ENCODE measurements around the gene ATXN7L2.

Gene ATXN7L2

DNA sequence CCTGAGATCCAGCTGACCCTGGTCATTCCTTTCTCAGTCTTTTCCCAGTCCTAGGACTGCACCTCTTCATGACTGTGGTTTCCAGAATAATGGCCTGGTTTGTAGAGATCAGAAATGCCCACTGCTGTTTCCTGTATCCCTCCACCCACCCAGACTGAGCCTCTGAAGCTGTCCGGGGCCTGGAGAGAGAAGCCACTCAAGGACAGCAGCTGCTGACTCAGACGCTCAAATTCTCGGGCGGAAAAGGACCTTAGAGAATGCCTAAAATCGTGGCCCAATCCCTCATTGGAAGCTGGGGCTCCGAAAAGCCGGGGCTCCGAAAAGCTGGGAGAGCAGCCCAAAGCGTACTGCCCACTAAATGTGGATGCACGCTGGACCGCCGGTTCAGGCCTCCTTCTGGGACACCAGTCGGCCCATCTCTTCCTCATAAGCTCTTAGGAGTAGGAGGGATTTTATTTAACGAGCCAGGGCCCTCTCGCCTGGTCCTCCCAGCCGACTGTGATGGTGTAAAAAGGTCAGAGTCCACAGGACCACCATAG, 48.2 kb downstream of the ATXN7L2 start:
- peak overlapping the region; percentile 84 for H3K27ac Mint-ChIP-seq
- H3K4me3 Mint-ChIP-seq = peak overlapping the region; percentile 66
- DNase-seq (ENCODE audit: low spot score) = no peak
- H3K27me3 Mint-ChIP-seq (ENCODE audit: low read depth) = no peaks in the 10 kb centered on the region
- H3K36me3 Mint-ChIP-seq (ENCODE audit: low read depth) = no peaks in the 10 kb centered on the region
- H3K4me1 Mint-ChIP-seq (ENCODE audit: low read depth) = peaks cover 19% of the 10 kb centered on the region
- no peaks in the 10 kb centered on the region for H3K9me3 Mint-ChIP-seq

- no peaks in the 10 kb centered on the region for H3K36me3 Mint-ChIP-seq (ENCODE audit: low read depth)
- H3K27ac Mint-ChIP-seq = peak overlapping the region; percentile 84
- no peaks in the 10 kb centered on the region for H3K27me3 Mint-ChIP-seq (ENCODE audit: low read depth)
- H3K9me3 Mint-ChIP-seq = no peaks in the 10 kb centered on the region
- peak; percentile 82 for DNase-seq (ENCODE audit: low spot score)
- peaks cover 19% of the 10 kb centered on the region for H3K4me1 Mint-ChIP-seq (ENCODE audit: low read depth)
- peak overlapping the region; percentile 66 for H3K4me3 Mint-ChIP-seq
These were observed 48.8 kb downstream of the ATXN7L2 start for GRCh38 chr1:109532365-109533136.

DNA sequence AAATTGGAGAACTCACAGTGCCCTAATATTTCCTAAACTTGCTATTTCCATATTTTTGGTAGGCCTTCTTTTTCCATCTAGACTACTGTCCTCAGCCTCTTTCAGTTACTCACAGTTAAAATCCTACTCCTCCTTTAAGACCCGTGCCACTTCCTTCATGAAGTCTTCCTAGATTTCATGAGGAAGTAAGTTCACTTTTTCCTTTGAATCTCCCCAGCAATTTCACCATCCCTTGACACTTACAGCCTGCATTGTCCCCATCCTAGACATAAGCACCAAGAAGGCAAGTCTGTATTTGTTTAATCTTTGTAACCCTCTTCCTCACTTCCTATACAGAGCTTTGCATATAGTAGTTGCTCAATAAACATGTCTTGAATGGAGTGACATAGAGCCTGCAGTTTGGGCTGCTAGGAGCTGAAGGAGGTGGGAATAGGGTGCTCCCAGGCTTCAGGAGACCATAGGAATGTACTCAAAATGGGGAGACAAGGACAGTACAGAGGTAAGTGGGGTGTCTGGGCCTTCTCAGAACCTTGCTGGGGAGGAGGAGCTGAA, 50.7 kb downstream of the ATXN7L2 start:
- Mint-ChIP-seq H3K36me3 (ENCODE audit: low read depth) (no peaks in the 10 kb centered on the region), H3K27me3 (ENCODE audit: low read depth) (no peaks in the 10 kb centered on the region), H3K4me1 (ENCODE audit: low read depth) (peaks cover 19% of the 10 kb centered on the region), H3K4me3 (no peak overlapping the region), H3K9me3 (no peaks in the 10 kb centered on the region), H3K27ac (no peak overlapping the region)
- DNase-seq (ENCODE audit: low spot score) = no peak

- H3K4me1 Mint-ChIP-seq (ENCODE audit: low read depth) = peaks cover 19% of the 10 kb centered on the region
- H3K36me3 Mint-ChIP-seq (ENCODE audit: low read depth) = no peaks in the 10 kb centered on the region
- no peak overlapping the region for H3K27ac Mint-ChIP-seq
- no peak for DNase-seq (ENCODE audit: low spot score)
- H3K4me3 Mint-ChIP-seq = no peak overlapping the region
- no peaks in the 10 kb centered on the region for H3K9me3 Mint-ChIP-seq
- no peaks in the 10 kb centered on the region for H3K27me3 Mint-ChIP-seq (ENCODE audit: low read depth)
These were observed 51.8 kb downstream of the ATXN7L2 start for GRCh38 chr1:109535481-109535880.

GRCh38 chr1:109535971-109536491, 52.3 kb downstream of the ATXN7L2 start:
- no peaks in the 10 kb centered on the region for H3K9me3 Mint-ChIP-seq
- no peak overlapping the region for H3K4me3 Mint-ChIP-seq
- no peak overlapping the region for H3K27ac Mint-ChIP-seq
- DNase-seq (ENCODE audit: low spot score) = no peak
- no peaks in the 10 kb centered on the region for H3K36me3 Mint-ChIP-seq (ENCODE audit: low read depth)
- no peaks in the 10 kb centered on the region for H3K27me3 Mint-ChIP-seq (ENCODE audit: low read depth)
- H3K4me1 Mint-ChIP-seq (ENCODE audit: low read depth) = peaks cover 15% of the 10 kb centered on the region

- Mint-ChIP-seq H3K9me3 (no peaks in the 10 kb centered on the region), H3K27me3 (ENCODE audit: low read depth) (no peaks in the 10 kb centered on the region), H3K4me1 (ENCODE audit: low read depth) (peaks cover 4% of the 10 kb centered on the region), H3K36me3 (ENCODE audit: low read depth) (no peaks in the 10 kb centered on the region), H3K27ac (no peak overlapping the region), H3K4me3 (no peak overlapping the region)
- no peak for DNase-seq (ENCODE audit: low spot score)
These were observed 53.9 kb downstream of the ATXN7L2 start for GRCh38 chr1:109537450-109538178.

- Mint-ChIP-seq H3K4me3 (no peak overlapping the region), H3K36me3 (ENCODE audit: low read depth) (no peaks in the 10 kb centered on the region), H3K27ac (no peak overlapping the region), H3K27me3 (ENCODE audit: low read depth) (no peaks in the 10 kb centered on the region), H3K9me3 (no peaks in the 10 kb centered on the region), H3K4me1 (ENCODE audit: low read depth) (no peaks in the 10 kb centered on the region)
- DNase-seq (ENCODE audit: low spot score) = no peak
These were observed 55.3 kb downstream of the ATXN7L2 start for GRCh38 chr1:109538827-109539555.

GRCh38 chr1:109539676-109540075, 56.0 kb downstream of the ATXN7L2 start, which contains the start of gene GPR61:
TSS of gene GPR61 (plus strand) at chr1:109539872. CDS start at chr1:109543023, 3,151 bp downstream.
- Mint-ChIP-seq H3K9me3 (no peaks in the 10 kb centered on the region), H3K27me3 (ENCODE audit: low read depth) (no peaks in the 10 kb centered on the region), H3K36me3 (ENCODE audit: low read depth) (no peaks in the 10 kb centered on the region), H3K4me1 (ENCODE audit: low read depth) (no peaks in the 10 kb centered on the region), H3K27ac (no peak within 1 kb of the TSS), H3K4me3 (no peak within 1 kb of the TSS)
- DNase-seq (ENCODE audit: low spot score) = no peak

GRCh38 chr1:109541102-109541501, 57.4 kb downstream of the ATXN7L2 start:
- peaks cover 4% of the 10 kb centered on the region for H3K4me1 Mint-ChIP-seq (ENCODE audit: low read depth)
- no peaks in the 10 kb centered on the region for H3K9me3 Mint-ChIP-seq
- no peaks in the 10 kb centered on the region for H3K36me3 Mint-ChIP-seq (ENCODE audit: low read depth)
- no peak overlapping the region for H3K27ac Mint-ChIP-seq
- no peak overlapping the region for H3K4me3 Mint-ChIP-seq
- no peak for DNase-seq (ENCODE audit: low spot score)
- no peaks in the 10 kb centered on the region for H3K27me3 Mint-ChIP-seq (ENCODE audit: low read depth)
